ENCODE measurements around the gene CCL8.

CCL8 gene

GRCh38 chr17:34300652-34301370, 18.4 kb upstream of the CCL8 start:
- H3K36me3 ChIP-seq: no peaks in the 10 kb centered on the region
- no peaks in the 10 kb centered on the region for H3K27me3 ChIP-seq
- H3K4me1 ChIP-seq: peaks cover 0 to 25% (median 5%) of the 10 kb centered on the region in 4 donors
- intact Hi-C loops (cut with DNase I; ENCODE audit: low total_unique reads): loop anchor here (5.0 kb wide), 2 partner anchors 56 to 99 kb away; partner anchors contain the start of gene CCL13
- H3K9me3 ChIP-seq: no peaks in the 10 kb centered on the region
- no peak overlapping the region for H3K4me3 ChIP-seq
- no peak overlapping the region for H3K27ac ChIP-seq
- TF ChIP-seq CTCF (IDR thresholded peaks at IDR 0.05): no peak
- DNase-seq: no peak

GRCh38 chr17:34301986-34302385, 17.2 kb upstream of the CCL8 start:
- Histone ChIP-seq H3K27me3 (no peaks in the 10 kb centered on the region), H3K36me3 (no peaks in the 10 kb centered on the region), H3K27ac (no peak overlapping the region), H3K4me3 (no peak overlapping the region), H3K9me3 (no peaks in the 10 kb centered on the region), H3K4me1 (peaks cover 0 to 37% (median 16%) of the 10 kb centered on the region in 4 donors)
- no peak for TF ChIP-seq CTCF (IDR thresholded peaks at IDR 0.05)
- intact Hi-C loops (cut with DNase I; ENCODE audit: low total_unique reads): loop anchor here (5.0 kb wide), 2 partner anchors 55 to 100 kb away; partner anchors contain the start of gene CCL13
- no peak for DNase-seq

- H3K9me3 ChIP-seq: no peaks in the 10 kb centered on the region
- TF ChIP-seq CTCF (IDR thresholded peaks at IDR 0.05): no peak
- no peaks in the 10 kb centered on the region for H3K36me3 ChIP-seq
- no peaks in the 10 kb centered on the region for H3K27me3 ChIP-seq
- H3K4me3 ChIP-seq: no peak overlapping the region
- intact Hi-C loops (cut with DNase I; ENCODE audit: low total_unique reads): loop anchor here (5.0 kb wide), 2 partner anchors 55 to 100 kb away; partner anchors contain the start of gene CCL13
- H3K27ac ChIP-seq: no peak overlapping the region
- H3K4me1 ChIP-seq: peaks cover 0 to 44% (median 19%) of the 10 kb centered on the region in 4 donors
- DNase-seq: no peak
These were observed 16.6 kb upstream of the CCL8 start for GRCh38 chr17:34302636-34303035.

DNA sequence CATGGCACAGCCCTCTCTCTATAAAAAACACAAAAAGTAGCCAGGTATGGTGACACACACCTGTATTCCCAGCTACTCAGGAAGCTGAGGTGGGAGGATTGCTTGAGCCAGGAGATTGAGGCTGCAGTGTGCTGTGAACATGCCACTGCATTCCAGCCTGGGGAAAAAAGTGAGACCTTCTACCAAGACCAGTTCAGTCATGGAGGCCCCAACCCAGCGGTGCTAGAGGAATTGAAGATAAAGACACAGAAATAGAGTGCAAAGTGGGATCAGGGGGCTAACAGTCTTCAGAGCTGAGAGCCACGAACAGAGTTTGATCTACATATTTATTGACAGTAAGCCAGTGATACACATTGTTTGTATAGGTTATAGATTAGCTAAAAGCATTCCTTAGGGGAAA, 15.6 kb upstream of the CCL8 start:
- Histone ChIP-seq H3K27me3 (no peaks in the 10 kb centered on the region), H3K4me3 (no peak overlapping the region), H3K9me3 (no peaks in the 10 kb centered on the region), H3K4me1 (peaks cover 0 to 49% (median 20%) of the 10 kb centered on the region in 4 donors), H3K36me3 (no peaks in the 10 kb centered on the region), H3K27ac (no peak overlapping the region)
- intact Hi-C loops (cut with DNase I; ENCODE audit: low total_unique reads): loop anchor here (5.0 kb wide), 2 partner anchors 54 to 101 kb away; partner anchors contain the start of gene CCL13
- TF ChIP-seq CTCF (IDR thresholded peaks at IDR 0.05): no peak
- DNase-seq: no peak

DNA sequence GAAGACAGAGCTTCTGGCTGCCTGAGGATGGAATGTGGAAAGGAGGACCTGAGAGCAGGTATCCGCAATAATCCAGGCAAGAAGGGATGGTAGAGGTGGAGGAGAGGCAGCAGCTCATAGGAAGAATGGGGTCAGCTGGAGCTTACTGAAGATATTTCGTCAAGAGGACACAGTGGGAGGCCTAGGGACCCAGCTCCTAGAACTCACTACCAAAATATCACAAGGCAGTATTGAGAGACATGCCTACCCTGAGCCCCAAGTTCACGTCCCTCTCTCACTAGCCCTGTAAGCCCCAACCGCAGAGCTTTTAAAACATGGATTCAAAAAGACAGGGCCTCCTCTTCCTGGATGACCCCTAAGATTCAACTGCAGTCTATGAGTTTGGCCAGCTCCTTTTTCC, 14.2 kb upstream of the CCL8 start:
- no peak overlapping the region for H3K27ac ChIP-seq
- no peaks in the 10 kb centered on the region for H3K27me3 ChIP-seq
- H3K9me3 ChIP-seq: no peaks in the 10 kb centered on the region
- no peak overlapping the region for H3K4me3 ChIP-seq
- intact Hi-C loops (cut with DNase I; ENCODE audit: low total_unique reads): no loop called here
- H3K4me1 ChIP-seq: peaks cover 0 to 41% (median 20%) of the 10 kb centered on the region in 4 donors
- no peaks in the 10 kb centered on the region for H3K36me3 ChIP-seq
- no peak for DNase-seq
- TF ChIP-seq CTCF (IDR thresholded peaks at IDR 0.05): no peak

All from tibial artery (tissue), 4 donors.